HG03439 (cell line): ENCODE measurements around the gene LTO1.

Experiments used
- ATAC-seq: cut with Tn5 transposase; IDR thresholded peaks from one replicate; pipeline ENCODE4 v1.9.1; 2021; ENCODE audit warnings: mild to moderate bottlenecking, moderate library complexity; ENCODE audit not compliant: unreplicated experiment

LTO1 gene

GRCh38 chr11:69682221-69682620 lies 7.1 kb upstream of the LTO1 start:
- no peak for ATAC-seq

DNA sequence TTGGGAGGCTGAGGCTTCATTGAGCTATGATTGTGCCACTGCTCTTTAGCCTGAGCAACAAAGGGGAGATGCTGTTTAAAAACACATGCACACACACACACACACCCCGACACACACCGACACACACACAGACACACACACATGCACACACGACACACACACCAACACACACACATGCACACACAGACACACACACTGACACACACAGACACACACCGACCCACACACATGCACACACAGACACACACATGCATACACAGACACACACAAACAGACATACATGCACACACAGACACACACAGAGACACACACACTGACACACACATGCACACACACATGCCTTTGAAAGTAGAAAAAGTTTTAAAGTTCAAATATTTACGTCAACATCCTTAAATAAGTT lies 5.5 kb upstream of the LTO1 start:
- ATAC-seq: no peak

DNA sequence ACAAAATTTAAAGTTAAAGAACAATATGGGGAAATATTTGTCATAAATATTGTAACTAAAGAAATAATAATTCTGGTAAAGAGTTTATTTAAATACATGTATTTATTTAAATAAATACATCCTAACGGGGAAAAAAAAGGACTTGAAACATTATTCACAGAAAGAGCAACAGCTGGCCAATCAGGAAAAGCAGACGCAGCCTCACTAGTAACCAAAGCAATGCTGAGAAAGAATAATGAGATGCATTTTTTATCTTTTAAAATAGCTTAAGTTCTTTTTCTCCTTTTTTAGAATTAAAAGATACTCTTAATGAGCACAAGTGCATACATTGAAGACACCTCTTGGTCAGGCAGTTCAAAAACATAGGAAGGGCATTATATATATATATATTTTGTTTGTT lies 2.6 kb upstream of the LTO1 start:
- ATAC-seq: no peak

DNA sequence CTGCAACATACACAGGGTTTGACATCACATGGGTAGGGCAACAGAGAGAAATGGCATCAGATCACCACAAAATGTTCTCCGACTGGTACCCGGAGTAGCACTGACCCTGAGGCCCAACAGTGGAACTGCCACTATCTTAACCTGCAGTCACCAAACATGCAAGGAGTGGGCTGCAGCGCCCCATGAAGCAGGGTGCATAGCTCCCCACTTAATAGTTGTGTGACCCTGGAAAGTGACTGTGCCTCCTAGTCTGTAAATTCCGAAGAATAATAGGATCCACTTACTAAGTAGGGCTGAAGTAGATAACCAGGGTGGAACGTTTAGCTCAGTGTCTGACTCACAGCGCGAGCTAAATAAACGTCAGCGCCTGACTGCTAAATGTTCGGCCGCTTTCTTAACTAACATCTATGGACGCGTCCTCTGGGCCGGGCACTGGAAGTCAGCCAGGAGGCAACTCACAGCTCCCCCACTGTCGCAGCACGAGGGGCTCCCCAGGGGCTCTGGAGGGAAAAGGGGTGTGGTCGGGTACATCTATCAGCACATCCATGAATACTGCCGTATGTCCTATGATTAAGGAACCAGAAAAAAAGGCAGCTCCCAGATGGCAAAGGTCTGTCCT lies 777 bp downstream of the LTO1 start:
- ATAC-seq: no peak

DNA sequence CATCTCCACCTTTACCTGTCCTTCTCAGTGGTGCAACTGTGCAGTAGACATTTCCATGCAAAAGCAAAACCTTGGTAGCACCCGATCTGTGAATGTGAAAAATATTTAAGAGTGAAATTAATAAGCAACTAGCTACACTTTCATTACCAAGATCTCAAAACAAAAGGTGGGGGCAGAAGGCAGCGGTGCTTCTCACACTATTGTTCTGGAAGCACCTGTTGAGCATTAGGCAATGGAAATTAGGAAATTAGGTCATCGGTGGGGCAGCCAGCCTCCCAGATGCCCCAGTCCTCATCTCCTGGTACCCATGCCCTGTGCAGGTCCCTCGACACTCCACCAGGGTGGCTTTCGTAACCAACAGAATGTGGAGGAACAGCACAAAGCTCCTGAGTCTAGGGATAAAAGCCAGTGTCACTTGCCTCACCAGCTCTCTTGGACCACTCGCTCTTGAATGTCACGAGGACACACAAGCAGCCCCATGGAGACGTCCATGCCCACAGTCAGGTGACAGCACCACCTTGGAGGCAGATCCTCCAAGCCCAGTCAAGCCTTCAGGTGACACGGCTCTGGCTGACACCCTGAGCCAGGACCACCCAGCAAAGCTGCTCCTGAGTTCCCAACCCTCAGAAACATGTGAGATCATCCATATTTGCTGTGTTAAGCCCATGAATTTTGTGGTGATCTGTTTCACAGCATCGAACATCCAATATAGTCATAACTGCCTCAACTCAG lies 3.3 kb downstream of the LTO1 start:
- no peak for ATAC-seq

- no peak for ATAC-seq
Measured at GRCh38 chr11:69670158-69670845, 4.9 kb downstream of the LTO1 start.

- no peak for ATAC-seq
Measured at GRCh38 chr11:69669486-69669885, 5.7 kb downstream of the LTO1 start.

GRCh38 chr11:69667619-69668604 lies 7.2 kb downstream of the LTO1 start:
- ATAC-seq: no peak

DNA sequence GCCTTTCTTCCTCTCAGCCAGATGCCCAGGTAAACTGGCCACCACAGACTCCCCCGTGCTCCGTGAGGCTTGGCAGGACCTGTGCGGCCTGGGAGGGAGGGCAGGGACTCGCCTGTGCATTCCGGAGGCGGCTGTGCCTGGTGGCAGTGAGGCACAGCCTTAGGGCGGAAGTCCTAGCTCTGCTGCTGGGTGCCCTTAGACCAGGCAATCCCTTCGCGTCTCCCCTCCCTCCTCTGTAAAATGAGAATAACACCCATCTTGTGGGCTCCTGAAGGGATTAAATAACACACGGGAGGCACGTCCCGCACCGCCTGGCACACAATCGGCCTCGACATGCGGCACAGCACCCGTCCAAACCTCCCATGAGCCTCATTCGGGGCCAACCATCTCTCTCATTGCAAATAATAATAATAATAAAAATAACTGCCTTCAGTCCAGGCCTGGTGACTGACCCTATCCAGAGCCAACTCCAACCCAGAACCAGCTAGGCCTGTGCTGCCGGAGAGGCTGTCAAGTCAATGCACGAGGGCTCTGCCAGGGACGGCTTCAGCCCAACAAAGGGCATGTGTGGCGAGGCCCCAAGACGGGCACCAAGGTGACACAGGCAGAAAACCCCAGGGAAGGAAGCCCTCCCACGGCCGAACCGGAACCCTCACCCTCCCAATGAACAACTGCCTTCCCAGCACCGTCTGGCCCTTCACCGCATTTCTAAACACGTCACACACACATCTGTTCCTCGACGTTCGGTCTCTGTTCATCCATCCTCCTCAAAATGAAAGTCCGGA lies 8.2 kb downstream of the LTO1 start:
- ATAC-seq: no peak

DNA sequence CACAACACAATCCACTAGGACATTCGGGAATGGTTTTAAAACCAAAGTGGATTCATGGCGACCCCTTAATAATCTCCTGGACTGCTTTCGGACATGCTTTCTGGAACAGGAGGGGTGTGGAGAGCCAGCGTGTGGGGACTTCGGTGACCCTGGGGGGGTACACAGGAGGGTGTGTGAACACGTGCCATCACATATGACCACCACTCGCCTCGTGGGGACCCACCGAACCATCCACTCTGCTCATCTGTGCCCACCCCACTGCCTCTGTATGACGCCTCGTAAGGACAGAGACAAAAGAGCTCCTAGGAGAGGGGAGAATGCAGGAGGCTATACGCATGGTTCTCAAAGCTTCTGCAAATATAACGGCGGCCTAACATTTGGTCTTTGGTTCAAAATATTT lies 8.9 kb downstream of the LTO1 start:
- ATAC-seq: no peak

GRCh38 chr11:69665669-69666068 lies 9.5 kb downstream of the LTO1 start:
- no peak for ATAC-seq

DNA sequence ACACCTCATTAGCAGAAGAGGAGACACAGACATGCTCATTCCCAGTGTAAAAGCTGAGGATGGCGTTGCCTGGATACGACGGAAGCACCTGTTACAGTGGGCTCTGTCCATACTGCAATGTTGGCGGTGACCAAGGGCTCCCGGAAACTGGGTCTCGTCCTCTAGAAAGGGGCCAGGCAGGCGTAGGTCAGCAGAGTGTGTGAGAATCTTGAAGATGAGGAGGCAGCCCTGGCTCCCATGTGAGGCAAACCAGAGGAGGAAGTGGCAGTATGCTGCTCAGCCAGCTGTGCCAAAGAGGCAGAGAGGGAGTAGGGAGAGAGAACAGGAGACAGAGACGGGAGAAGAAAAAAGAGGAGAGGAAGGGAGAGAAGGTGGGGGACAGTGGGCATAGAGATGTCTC lies 10.3 kb downstream of the LTO1 start:
- no peak for ATAC-seq

GRCh38 chr11:69664103-69664775 lies 10.9 kb downstream of the LTO1 start:
- no peak for ATAC-seq

GRCh38 chr11:69663326-69663725 lies 11.8 kb downstream of the LTO1 start:
- ATAC-seq: no peak

DNA sequence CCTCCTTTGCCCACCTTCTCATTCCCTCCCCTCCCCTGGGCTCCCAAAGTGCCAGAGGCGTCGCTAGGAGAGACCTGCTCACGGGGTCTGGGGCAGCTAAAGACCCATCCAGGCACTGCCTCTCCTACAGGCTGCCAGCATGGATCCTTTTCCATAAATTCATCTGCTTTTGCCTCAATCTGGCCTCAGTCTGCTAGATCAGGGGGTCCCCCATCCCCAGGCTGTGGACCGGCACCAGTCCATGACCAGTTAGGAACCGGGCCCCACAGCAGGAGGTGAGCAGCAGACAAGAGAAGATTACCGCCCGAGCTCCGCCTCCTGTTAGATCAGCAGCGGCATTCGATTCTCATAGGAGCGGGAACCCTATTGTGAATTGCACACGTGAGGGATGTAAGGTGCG lies 12.3 kb downstream of the LTO1 start:
- ATAC-seq: no peak

- no peak for ATAC-seq
Measured at GRCh38 chr11:69662021-69662698, 13.0 kb downstream of the LTO1 start.

DNA sequence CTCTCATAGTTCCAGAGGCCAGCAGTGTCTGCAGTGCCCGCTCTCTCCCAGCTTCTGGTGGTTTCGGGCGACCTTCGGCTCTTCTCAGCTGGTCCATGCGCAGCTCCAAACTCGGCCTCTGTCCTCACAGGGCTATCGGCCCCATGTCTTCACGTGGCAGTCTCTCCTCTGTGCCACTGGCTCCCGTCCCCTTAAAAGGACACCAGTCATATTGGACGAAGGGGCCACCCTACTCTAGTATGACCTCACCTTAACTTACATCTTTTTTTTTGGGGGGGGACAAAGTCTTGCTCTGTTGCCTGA lies 13.8 kb downstream of the LTO1 start:
- no peak for ATAC-seq

DNA sequence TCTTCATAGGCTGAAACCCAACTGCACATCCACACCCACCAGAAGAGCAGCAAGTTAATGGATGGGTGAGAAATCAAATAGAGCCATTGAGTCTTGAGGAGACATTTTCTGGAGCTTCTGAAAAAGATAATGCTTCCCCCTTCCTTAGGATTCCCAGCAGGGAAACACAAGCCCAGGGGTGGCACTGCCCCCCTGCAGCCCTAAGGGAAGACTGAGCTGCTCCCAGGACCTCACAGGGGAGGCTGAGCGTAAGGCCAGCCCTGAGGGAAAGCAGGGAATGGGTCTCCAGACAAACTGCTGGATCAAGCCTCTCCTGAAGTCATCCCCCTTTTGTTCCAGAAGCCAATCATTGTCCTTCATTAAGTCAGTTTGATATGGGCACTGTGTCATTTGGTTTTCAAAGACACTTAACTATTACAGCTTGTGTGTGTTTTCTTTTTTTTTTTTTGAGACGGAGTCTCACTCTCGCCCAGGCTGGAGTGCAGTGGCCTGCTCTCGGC lies 15.1 kb downstream of the LTO1 start:
- no peak for ATAC-seq

GRCh38 chr11:69659591-69659990 lies 15.6 kb downstream of the LTO1 start:
- ATAC-seq: no peak
